Measurements from ENCODE around the gene GRIN3B.

Gene GRIN3B

DNA sequence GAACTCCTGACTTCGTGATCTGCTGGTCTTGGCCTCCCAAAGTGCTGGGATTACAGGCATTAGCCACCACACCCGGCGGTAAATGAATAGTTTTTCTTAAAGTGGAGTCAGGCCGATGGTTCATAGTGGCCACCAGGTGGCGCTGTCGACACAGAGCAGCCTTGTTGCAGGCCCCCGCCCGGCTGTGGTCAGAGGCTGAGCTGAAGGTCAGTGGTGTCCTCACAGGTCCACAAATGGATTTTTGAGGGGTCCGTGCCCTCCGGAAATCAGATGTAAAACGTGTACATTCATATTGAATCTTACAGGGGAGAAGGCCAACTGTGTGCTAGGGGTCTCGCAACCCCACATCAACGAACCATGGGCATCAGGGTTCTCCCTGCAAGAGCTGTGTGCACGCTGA is 29.5 kb upstream of the GRIN3B start:
- H3K27me3 ChIP-seq = no peaks in the 10 kb centered on the region
- no peak overlapping the region for H3K27ac ChIP-seq
- H3K4me1 ChIP-seq (ENCODE audit: control insufficient read depth in 1 of 2, insufficient read depth in 1 of 2, low read depth in 1 of 2, low read length in 1 of 2) = no peaks in the 10 kb centered on the region
- H3K36me3 ChIP-seq = peaks cover 95% of the 10 kb centered on the region
- no peak overlapping the region for H3K4me3 ChIP-seq (ENCODE audit: low read depth in 1 of 2, low read length in 1 of 2)
- TF ChIP-seq CTCF (IDR thresholded peaks at IDR 0.05) = peak; percentile 35
- H3K9me3 ChIP-seq = peaks cover 5% of the 10 kb centered on the region

- no peak overlapping the region for H3K27ac ChIP-seq
- peaks cover 5% of the 10 kb centered on the region for H3K9me3 ChIP-seq
- no peak overlapping the region for H3K4me3 ChIP-seq (ENCODE audit: low read depth in 1 of 2, low read length in 1 of 2)
- no peaks in the 10 kb centered on the region for H3K27me3 ChIP-seq
- H3K4me1 ChIP-seq (ENCODE audit: control insufficient read depth in 1 of 2, insufficient read depth in 1 of 2, low read depth in 1 of 2, low read length in 1 of 2) = no peaks in the 10 kb centered on the region
- peaks cover 84% of the 10 kb centered on the region for H3K36me3 ChIP-seq
- no peak for TF ChIP-seq CTCF (IDR thresholded peaks at IDR 0.05)
Measured at GRCh38 chr19:971795-972194, 28.4 kb upstream of the GRIN3B start.

DNA sequence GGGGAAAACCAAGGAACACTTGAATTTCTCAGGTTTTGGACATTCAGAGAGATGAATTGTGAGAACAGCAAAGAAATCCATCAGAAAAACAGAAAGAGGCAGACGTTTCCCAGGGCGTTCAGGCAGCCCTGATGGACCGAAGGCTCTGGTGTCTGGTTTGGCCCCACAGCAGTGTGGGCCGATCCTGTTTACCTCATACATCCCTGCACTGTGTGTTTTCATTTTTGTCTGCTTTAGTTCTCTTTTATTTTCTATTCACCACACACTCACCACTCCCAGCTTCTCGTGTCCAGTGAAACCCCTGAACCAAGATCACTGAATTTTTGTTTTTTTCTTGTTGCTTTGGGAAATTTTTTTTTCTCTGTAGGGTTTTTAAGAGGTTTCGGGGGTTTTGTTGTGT is 27.9 kb upstream of the GRIN3B start:
- Histone ChIP-seq H3K27ac (no peak overlapping the region), H3K27me3 (no peaks in the 10 kb centered on the region), H3K4me3 (ENCODE audit: low read depth in 1 of 2, low read length in 1 of 2) (no peak overlapping the region), H3K36me3 (peaks cover 80% of the 10 kb centered on the region), H3K9me3 (peaks cover 5% of the 10 kb centered on the region), H3K4me1 (ENCODE audit: control insufficient read depth in 1 of 2, insufficient read depth in 1 of 2, low read depth in 1 of 2, low read length in 1 of 2) (no peaks in the 10 kb centered on the region)
- TF ChIP-seq CTCF (IDR thresholded peaks at IDR 0.05) = no peak

- peaks cover 5% of the 10 kb centered on the region for H3K9me3 ChIP-seq
- no peak overlapping the region for H3K4me3 ChIP-seq (ENCODE audit: low read depth in 1 of 2, low read length in 1 of 2)
- H3K36me3 ChIP-seq = peaks cover 63% of the 10 kb centered on the region
- H3K4me1 ChIP-seq (ENCODE audit: control insufficient read depth in 1 of 2, insufficient read depth in 1 of 2, low read depth in 1 of 2, low read length in 1 of 2) = no peaks in the 10 kb centered on the region
- TF ChIP-seq CTCF (IDR thresholded peaks at IDR 0.05) = no peak
- no peak overlapping the region for H3K27ac ChIP-seq
- H3K27me3 ChIP-seq = no peaks in the 10 kb centered on the region
Measured at GRCh38 chr19:973726-974563, 26.3 kb upstream of the GRIN3B start.

GRCh38 chr19:974564-975257 is 25.5 kb upstream of the GRIN3B start:
- Histone ChIP-seq H3K27ac (no peak overlapping the region), H3K36me3 (peaks cover 55% of the 10 kb centered on the region)
- no peak for TF ChIP-seq CTCF (IDR thresholded peaks at IDR 0.05)

More at GRCh38 chr19:974564-975257, 25.5 kb upstream of the GRIN3B start:
- Histone ChIP-seq H3K27me3 (no peaks in the 10 kb centered on the region), H3K4me3 (ENCODE audit: low read depth in 1 of 2, low read length in 1 of 2) (no peak overlapping the region), H3K9me3 (peaks cover 5% of the 10 kb centered on the region), H3K4me1 (ENCODE audit: control insufficient read depth in 1 of 2, insufficient read depth in 1 of 2, low read depth in 1 of 2, low read length in 1 of 2) (no peaks in the 10 kb centered on the region)
